GM18907 (cell line): Measurements from ENCODE around the gene MYD88.

Experiments
- ATAC-seq: cut with Tn5 transposase; IDR thresholded peaks from one replicate; pipeline ENCODE4 v1.9.1; 2021; ENCODE audit warnings: mild to moderate bottlenecking, moderate library complexity; ENCODE audit not compliant: unreplicated experiment

MYD88 gene

DNA sequence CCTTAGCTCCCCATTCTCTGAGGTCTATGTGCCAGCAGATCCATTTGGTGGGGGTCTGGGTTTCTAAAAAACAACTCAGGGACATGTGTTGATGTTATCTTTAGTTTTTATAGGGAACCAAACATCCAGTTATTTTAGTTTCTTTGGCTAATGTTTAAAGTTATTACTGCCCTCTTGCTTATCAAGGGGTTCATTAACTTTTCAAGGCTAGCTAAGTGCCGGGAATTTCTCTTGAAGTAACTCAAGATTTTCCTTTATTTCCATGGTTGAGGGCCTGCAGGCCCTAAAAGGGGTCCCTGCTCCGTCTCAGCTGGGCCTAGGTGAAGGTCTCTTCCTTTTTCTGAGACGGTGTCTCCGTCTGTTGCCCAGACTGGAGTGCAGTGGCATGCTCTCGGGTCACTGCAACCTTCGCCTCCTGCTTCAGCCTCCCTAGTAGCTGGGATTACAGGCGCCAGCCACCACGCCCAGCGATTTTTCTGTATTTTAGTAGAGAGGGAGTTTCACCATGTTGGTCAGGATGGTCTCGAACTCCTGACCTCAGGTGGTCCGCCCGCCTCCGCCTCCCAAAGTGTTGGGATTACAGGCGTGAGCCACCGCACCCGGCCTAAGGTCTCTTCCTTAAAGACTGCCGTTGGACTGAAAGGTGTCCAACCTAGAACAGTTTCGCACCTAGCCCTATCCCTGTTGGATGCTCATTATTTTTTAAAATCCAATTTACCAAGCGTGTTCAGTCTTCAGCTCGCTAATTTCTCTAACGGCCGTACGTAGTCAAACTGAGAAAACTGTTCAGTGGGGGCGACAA, 25.6 kb downstream of the MYD88 start:
- no peak for ATAC-seq

DNA sequence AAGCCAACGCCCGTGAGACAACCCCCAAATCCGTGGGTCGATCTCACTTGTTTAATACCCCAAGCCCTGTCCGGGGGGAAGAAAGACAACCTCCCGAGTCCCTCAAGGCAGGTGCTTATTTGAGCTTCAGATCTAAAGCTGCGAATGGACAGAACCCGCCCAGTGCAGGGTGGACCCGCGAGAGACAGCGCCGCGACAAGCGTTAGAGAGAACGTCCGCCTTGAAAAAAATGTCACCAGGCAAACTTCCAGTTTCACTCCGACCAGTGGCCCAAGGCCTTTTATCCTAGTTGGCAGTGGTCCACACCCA, 26.1 kb downstream of the MYD88 start:
- ATAC-seq: peak; percentile 27

GRCh38 chr3:38164952-38165721, 26.7 kb downstream of the MYD88 start, which contains the start of gene OXSR1:
Gene OXSR1 (plus strand): TSS chr3:38165537. CDS start chr3:38165877, 340 bp downstream.
- peak; percentile 95 for ATAC-seq

DNA sequence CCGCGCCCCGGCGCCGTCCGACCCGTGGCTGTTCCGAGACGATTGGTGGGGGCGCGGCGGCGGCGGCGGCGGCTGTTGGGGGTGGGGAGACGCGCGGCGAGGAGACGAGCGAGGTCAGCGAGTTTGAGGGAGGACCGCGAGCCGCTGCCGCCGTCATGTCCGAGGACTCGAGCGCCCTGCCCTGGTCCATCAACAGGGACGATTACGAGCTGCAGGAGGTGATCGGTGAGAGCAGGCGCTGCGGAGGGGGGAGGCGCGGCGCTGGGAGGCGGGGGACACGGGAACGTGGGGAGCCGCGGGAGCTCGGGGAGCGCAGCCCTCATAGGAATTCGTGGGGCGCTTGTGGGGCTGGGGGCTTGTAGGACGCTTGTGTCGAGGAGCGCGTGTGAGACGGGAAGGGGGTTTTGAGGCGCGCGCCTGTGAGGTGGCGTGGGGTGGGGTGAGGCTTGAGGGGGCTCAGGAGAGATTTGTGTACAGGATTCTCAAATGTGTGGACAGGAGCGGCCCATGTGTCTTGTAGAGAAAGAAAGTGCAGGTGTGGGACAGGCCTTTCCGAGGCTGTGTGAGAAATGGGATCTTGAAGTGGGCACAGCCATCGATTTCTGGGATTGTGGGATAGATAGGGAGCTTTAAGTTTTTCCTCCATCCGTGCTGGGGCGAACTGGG, 27.4 kb downstream of the MYD88 start:
- ATAC-seq: no peak

DNA sequence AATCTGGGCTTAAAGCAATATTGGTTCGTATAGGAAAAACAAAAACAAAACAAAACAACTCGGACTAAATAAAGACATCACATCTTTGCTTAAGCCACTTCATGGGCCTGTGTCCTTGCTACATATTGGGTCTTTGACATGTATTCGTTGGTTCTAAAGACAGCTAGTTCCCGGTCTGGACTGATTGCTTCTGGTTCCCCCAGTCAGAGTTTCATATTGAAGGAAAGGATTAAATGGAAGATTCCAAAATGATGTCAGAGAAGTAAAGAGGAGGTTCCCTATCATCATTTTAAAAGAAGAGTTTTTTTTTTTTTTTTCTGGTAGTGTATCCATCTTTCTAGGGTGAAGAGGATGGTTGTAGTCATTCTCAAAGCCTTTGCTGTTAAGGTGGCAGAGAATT, 29.1 kb downstream of the MYD88 start:
- no peak for ATAC-seq

DNA sequence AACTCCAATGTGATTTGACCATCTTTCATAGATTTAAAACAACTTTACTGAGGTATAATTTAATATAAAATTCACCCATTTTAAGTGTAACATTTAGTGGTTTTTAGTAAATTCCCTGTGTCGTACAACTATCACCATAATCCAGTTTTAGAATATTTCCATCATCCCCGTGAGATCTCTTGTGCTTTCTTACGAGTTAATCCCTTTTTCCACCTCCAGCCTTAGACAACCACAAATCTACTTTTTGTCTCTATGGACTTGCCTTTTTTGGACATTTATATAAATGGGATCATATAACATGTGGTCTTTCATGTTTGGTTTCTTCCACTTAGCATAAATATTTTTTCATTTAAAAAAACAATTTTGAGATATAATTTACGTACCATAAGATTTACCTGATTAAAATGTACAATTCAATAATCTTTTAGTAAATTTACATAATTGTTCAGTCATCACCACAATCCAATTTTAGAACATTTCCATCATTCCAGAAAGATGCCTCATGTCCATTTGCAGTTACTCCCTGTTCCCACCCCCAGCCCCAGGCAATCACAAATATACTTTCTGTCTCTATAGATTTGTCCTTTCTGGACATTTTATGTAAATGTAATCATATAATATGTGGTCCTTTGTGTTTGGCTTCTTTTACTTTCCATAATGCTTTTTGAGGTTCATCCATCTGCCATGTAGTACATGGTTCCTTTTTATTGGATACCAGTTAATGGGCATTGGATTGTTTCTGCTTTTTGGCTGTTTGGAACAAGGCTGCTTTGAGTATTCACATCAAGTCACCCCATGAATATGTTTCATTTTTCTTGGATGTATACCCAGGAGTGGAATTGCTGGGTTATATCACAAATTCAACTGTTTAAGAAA, 29.9 kb downstream of the MYD88 start:
- no peak for ATAC-seq

- ATAC-seq: no peak
Observed at GRCh38 chr3:38169027-38169317, 30.5 kb downstream of the MYD88 start.

DNA sequence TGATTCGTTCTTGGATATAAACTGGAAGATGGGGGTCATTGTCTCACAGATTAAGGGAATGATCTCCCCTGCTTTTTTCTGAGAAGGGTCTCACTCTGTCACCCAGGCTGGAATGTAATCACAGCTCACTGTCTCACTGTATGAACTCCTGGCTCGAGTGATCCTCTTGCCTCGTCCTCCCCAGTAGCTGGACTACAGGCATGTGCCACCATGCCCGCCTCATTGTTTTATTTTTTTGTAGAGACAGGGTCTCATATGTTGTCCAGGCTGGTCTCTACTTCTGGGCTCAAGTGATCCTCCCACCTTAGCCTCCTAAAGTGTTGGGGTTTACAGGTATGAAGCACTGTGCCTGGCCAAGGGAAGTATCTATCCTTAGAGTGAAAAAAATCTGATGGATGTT, 32.3 kb downstream of the MYD88 start:
- no peak for ATAC-seq

- ATAC-seq: no peak
Observed at GRCh38 chr3:38171622-38172021, 33.2 kb downstream of the MYD88 start.

GRCh38 chr3:38173834-38174418, 35.5 kb downstream of the MYD88 start:
- peak; percentile 43 for ATAC-seq

GRCh38 chr3:38177181-38177580, 38.7 kb downstream of the MYD88 start:
- ATAC-seq: no peak

DNA sequence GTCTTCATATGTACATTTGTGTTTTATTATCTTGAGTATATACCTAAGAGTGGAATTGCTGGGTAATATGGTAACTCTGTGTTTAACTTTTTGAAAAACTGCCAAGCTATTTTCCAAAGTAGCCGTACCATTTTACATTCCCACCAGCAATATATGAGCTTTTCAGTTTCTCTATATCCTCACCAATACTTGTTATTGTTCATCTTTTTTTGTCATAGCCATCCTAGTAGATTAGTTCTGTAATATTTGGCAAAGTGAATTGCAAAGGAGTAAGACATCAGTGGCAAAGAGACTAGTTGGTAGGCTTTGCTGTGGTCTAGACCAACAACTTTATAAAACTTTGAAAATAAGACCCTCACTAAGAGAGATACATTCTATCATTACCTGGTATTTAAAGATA, 48.3 kb downstream of the MYD88 start:
- ATAC-seq: no peak

DNA sequence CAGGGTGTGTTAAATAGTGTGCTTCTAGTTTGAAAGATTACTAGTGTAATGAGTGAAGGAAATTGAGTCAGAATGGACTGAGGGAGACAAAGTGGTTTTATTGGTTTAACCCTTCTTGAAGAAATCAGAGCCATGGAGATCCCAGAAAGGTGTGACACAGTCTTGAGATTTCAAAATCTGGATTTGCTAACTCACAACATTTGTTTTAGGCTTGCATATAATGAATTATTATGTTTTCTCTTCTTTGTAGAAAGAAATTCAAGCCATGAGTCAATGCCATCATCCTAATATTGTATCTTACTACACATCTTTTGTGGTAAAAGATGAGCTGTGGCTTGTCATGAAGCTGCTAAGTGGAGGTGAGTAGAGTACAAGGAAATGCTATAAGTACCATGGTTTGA, 52.0 kb downstream of the MYD88 start:
- no peak for ATAC-seq
